Nucleus accumbens (tissue), 56 donors: Measurements from ENCODE around the gene LRRN3.
A peak's percentile ranks its signal among the peaks of the same experiment; 100 is the strongest.

Experiments used
- DNase-seq, 56 donors: peaks; one replicate each; lab custom pipeline; 2025; lab: John Stamatoyannopoulos, UW

Gene LRRN3

GRCh38 chr7:111103136-111103535, 12.2 kb downstream of the LRRN3 start:
- no peak for DNase-seq

- no peak for DNase-seq
These were observed 12.8 kb downstream of the LRRN3 start for GRCh38 chr7:111103678-111104274.

- DNase-seq: no peak
These were observed 13.8 kb downstream of the LRRN3 start for GRCh38 chr7:111104710-111105109.

- DNase-seq: no peak
These were observed 14.3 kb downstream of the LRRN3 start for GRCh38 chr7:111105269-111105668.

GRCh38 chr7:111107579-111107978, 16.7 kb downstream of the LRRN3 start:
- no peak for DNase-seq

- DNase-seq: no peak
These were observed 17.1 kb downstream of the LRRN3 start for GRCh38 chr7:111108000-111108399.

GRCh38 chr7:111108496-111108895, 17.6 kb downstream of the LRRN3 start:
- DNase-seq: no peak

GRCh38 chr7:111112439-111112838, 21.5 kb downstream of the LRRN3 start:
- DNase-seq: no peak

- DNase-seq: no peak
These were observed 22.5 kb downstream of the LRRN3 start for GRCh38 chr7:111113263-111114017.

GRCh38 chr7:111115966-111116365, 25.0 kb downstream of the LRRN3 start:
- no peak for DNase-seq

GRCh38 chr7:111126987-111127386, 36.1 kb downstream of the LRRN3 start:
- DNase-seq: no peak

- DNase-seq: no peak
These were observed 38.5 kb downstream of the LRRN3 start for GRCh38 chr7:111129435-111129834.

GRCh38 chr7:111132833-111133232, 41.9 kb downstream of the LRRN3 start:
- no peak for DNase-seq

GRCh38 chr7:111137296-111138192, 46.6 kb downstream of the LRRN3 start:
- no peak for DNase-seq

- DNase-seq: peak in 5 of 56 donors; percentile 1 to 25 (median 5)
These were observed 47.3 kb downstream of the LRRN3 start for GRCh38 chr7:111138193-111138569.

GRCh38 chr7:111138586-111138985, 47.7 kb downstream of the LRRN3 start:
- DNase-seq: no peak

GRCh38 chr7:111140091-111140865, 49.4 kb downstream of the LRRN3 start:
- no peak for DNase-seq

- DNase-seq: no peak
These were observed 54.5 kb downstream of the LRRN3 start for GRCh38 chr7:111145472-111145871.

GRCh38 chr7:111146136-111146535, 55.2 kb downstream of the LRRN3 start:
- no peak for DNase-seq

GRCh38 chr7:111147708-111148533, 57.0 kb downstream of the LRRN3 start:
- no peak for DNase-seq
